Measurements from ENCODE around the gene FAM131C.

DNA sequence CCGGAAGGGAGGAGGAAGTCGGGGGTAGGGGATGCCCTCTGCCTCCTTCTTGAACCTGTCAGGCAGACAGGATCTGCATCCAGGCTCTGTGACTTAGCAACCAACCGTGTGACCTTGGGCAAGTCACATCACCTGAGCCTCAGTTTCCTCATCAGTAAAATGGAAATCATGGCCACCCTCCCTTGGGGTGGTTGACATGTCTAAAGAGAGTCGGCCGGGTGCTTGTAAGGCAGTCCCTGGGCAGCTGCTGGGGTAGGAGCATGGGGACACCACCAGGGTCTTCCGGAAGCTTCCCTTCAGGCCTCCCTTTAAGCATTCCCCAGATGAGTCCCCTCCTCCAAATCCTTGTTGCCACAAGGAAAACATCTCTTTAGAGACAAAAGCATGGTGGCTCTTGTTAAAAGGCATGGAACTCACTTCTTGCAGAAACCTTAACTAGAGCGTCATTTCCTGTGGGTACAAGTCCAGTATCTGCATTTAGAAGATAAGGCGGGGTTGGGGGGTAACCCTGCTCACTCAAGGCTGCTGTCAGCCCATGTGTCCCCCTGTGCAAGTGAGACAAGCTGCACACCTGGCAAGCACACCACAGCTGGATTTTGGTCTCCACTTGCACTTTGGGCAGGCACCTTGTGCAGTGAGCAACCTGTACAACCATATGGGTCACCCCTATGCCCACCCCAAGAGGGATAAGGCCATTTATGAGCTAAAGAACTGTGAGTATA lies 19.5 kb downstream of the FAM131C start:
- TF ChIP-seq CTCF (IDR thresholded peaks at IDR 0.05) (no peak), POLR2A (IDR thresholded peaks at IDR 0.05) (no peak)
